COLO668 (cell line): ENCODE measurements around the gene CC2D2A.

ENCODE experiments used
- DNase-seq: peaks from one replicate; lab custom pipeline; 2025; ENCODE audit not compliant: unreplicated experiment; lab: John Stamatoyannopoulos, UW

The CC2D2A gene

GRCh38 chr4:15469402-15470127, at the start of gene CC2D2A:
Gene CC2D2A, plus strand, starts transcription at chr4:15469882. Its CDS starts 6,051 bp downstream, at chr4:15475933.
- no peak for DNase-seq

- no peak for DNase-seq
Measured at GRCh38 chr4:15420642-15421041, 49.0 kb upstream of the CC2D2A start.

DNA sequence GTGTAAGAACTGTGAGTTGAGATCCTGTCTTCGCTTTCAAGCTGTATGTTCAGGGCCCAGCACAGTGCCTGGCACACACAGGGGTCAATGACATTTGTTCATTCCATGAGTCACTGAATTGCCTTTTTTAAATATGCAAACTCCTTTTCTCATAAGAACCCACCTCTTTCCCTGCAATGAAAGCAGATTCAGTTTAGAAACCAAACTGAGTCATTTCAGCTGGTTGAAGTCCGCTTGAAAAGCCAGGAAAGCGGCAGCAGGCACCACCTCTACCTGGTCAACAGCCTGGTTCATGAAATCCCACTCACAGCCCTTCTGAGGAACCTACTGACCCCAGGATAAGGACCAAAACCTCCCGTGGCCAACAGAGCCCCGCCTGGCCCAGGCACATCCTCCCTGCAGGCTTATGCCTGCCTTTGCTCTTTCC, 46.4 kb upstream of the CC2D2A start:
- no peak for DNase-seq

DNA sequence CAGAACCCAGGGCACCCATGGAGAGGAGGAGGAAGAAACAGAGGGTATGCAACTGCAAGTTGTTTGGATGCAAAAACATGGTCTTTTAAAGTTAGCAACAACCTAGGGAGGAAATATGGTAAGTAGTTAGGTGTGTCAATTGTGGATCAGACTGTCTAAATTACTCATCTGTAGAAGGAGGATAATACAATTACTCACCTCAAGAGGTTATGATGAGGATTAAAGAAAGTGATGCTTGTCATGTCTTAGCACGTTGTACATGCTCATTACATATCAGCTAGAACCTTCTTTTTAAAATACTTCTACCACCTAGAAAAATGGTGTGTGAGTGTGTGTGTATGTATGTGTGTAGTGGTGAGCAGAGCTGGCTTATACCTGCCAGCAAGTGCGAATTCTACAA, 44.2 kb upstream of the CC2D2A start:
- DNase-seq: no peak

DNA sequence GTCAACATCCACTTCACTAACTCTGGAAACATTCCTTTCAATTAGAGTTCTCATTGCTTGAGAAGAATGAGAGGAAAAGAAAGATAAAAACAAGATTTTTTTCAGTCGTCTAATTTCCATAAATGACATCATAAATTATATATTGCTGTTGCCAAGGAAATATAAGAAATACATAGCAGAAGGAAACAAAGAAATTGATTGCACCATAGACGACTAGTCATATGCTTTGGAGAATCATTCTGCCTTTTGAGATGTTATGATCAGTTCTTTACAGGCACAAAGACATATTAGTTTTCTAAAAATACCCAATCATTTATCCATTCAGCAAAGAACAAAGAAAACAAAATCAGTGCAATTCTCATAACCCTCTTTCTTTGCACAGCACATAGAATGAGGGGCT, 42.5 kb upstream of the CC2D2A start:
- DNase-seq: no peak

DNA sequence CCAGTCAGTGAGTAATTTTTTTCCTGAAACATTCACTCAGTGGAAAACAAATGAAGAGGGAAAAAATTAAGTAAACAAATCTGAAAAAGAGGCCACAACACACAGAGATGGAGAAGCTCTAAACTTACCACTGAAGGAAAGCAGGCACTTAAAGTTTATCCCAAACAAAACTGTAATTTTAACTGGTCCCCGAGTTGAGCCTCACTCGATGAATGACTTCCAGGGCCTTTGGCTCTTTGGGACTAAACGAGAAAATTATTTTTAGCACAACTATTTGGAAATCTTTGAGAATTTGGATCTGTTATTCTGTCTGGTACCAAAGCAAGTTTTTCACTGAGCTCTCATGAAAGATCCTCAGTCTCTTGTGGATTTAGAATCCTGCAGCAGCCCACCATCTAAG, 42.0 kb upstream of the CC2D2A start, which contains the start of gene C1QTNF7:
Gene C1QTNF7 (plus strand): TSS at position 333 of the 400 bp plus-strand sequence. CDS start 7,711 bp downstream, outside the sequence.
- DNase-seq: no peak

- DNase-seq: no peak
Measured at GRCh38 chr4:15428611-15429010, 41.1 kb upstream of the CC2D2A start.

GRCh38 chr4:15434091-15434490, 35.6 kb upstream of the CC2D2A start:
- no peak for DNase-seq

DNA sequence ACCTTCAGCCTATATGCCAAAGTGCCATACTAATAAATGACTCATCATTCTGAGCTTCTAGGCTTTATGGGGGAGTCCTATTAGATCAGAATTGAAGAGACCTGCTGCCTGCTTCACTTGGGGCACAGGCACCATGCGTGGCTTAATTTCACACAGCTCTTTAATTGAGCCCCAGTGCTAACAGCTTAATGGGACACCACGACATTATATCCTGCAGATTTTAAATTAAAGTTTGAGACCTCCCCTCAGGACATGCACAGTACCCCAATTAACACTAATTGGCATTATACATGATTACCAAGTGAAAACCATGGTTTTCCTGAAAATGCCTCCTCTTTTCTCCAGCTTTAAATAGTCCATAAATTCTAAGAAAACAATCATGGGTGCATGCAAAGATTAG, 35.0 kb upstream of the CC2D2A start:
- DNase-seq: no peak

DNA sequence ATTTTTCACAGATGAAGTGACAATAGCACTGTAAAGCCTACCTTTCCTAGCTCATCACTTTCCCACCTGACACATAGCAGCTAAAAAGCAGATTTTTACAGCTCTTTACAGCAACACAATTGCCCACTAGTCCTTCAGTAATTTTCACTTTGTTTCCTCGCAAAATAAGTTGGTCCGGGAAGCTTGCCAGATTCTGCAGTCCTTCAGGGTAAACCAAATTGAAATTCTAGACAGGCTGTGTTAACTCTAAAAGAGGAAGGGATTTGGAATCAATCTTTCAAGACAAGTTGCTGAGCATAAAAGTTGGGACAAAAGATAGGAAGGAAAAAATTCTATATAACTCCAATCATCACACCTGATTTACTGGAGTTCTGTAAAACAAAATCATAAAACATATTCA, 33.2 kb upstream of the CC2D2A start:
- no peak for DNase-seq

DNA sequence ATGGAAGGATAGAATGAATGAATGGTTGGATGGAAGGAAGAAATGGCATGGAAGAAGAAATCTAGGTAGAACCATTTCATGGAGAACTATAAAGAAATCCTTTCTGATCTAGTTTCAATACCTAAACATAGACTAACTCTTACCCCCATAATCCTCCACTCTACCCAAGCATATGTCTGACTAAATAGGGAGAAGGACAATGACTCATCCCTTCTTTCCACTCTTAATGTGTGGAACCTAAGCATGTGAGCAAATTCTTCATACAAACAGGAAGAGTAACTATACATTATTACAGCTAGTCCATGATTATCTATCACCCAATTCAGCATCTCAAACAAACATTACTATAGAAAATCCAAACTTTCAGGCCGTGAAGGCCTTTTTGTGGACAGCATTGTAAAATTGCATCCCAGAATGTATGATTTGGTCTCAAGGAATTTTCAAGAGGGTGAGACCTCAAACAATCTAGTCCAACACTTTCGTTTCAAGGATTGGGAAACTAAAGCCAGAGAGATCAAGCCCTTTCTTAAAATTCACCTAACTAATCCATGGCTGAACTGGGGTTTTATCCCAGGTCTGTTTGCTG, 30.6 kb upstream of the CC2D2A start:
- DNase-seq: no peak

GRCh38 chr4:15443371-15444160, 26.1 kb upstream of the CC2D2A start:
- no peak for DNase-seq

DNA sequence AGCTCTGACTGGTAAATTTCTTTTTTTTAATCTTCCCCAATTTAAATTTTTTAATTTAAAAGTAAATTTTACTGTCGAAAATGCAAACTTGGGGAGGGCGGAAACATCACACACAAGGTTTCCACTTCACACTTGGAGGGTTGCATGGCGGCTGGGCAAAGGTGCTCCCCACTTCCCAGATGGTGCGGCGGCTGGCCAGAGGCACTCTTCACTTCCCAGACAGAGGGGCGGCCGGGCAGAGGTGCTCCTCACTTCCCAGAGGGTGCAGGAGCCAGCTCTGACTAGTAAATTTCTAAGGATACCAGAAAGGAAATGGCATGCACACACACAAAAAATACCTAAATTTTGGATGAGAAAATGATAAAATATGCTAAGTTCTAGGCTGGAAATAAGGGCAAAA, 25.4 kb upstream of the CC2D2A start:
- DNase-seq: no peak

DNA sequence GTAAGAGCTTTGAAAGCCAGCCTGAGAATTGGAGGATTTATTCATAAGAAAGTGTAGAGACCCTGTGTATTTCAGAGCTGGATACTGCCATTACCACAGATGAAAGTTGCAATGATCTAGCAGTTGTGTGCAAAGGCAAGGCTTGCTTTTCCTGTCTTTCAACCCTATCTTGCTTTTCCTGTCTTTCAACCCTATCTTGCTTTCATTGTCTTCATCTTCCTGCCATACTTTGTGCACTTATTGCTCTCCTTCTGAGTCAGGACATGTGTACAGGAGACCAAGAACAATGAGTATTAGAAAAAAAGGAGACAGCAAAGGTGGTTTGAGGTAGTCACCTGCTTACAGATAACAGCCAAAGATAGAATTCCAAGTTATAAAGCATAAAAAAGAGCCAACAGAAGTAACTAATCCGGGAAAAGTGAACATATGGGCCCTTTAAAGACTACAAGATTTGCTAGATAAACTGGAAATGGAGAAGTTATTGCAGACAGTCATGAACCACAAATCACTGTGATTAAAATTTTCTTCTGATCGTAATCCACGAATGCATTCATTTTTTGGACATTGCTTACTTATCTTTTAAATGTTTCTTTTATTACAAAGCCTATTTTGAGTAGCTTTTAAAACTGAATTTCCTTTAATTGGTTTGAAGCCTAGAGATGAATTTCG, 24.7 kb upstream of the CC2D2A start:
- no peak for DNase-seq

DNA sequence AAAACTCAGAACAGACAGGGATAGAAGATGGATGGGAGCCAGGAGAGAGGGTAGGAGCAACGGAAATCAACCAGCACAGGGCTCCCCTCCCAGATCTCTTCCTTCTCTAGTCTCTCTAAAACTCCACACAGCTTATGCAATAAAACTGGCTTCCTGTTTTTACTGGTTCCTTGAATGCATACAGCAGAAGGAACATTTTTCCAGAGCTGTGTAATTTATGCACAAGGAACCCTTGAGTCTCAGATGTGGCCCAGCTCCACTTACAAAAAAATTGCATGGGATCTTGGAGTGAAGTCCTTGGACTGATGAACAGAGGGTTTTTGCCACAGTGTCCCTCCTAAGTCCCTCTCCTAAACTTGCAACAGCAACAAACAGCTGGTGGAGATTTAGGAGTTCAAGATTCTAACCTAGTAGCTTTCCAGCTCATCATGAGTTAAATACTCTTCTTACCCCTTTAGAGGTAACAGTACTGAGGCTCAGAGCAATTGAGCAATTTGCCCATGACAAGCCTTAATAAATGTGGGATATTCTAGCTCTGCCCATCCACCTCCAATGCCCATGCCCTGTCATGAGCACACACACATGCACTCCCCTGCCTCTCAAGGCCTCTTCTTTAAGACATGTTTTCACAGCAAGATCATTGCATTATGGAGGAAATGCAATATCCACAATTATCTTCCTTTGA, 18.4 kb upstream of the CC2D2A start:
- no peak for DNase-seq

DNA sequence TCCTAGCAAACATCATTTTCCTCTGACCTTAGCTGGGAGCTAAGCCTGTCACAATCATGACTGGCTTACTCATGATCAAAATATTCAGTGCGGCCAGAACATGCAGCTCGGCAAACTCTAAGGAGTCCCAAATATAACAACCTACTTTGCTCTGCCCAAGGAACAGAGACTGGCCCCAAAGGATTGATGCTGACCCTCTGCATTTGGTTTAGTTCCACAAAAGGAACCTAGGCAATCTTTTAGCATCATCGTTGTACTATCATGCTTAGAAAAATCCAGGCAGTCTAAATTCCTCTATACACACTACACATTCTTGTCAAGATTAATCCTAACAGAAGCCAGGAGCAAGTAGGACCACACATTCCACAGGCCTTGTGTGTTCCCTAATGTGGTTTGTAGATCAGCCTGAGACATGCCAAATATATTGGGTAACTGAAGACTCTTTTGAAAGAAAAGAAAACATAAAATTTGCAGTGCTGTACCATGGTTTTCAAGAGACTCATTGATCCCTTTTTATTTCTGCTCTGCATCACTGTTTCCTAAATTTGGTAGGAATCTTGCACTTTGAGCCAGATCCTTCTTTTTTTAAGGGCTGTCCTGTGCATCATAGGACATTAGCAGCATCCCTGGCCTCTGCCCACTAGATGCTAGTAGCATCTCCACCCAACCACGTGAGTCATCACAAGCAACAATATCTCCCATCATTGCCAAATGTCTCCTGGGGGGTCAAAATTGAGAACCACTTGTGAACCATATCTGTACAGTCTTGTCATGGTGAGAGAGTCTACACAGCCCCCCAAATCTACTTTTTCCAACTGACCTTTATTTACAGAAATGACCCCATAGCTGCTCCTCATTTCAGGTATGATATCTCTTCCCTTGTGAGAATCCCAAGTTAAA, 17.6 kb upstream of the CC2D2A start:
- DNase-seq: no peak

GRCh38 chr4:15455290-15455689, 14.4 kb upstream of the CC2D2A start:
- no peak for DNase-seq

DNA sequence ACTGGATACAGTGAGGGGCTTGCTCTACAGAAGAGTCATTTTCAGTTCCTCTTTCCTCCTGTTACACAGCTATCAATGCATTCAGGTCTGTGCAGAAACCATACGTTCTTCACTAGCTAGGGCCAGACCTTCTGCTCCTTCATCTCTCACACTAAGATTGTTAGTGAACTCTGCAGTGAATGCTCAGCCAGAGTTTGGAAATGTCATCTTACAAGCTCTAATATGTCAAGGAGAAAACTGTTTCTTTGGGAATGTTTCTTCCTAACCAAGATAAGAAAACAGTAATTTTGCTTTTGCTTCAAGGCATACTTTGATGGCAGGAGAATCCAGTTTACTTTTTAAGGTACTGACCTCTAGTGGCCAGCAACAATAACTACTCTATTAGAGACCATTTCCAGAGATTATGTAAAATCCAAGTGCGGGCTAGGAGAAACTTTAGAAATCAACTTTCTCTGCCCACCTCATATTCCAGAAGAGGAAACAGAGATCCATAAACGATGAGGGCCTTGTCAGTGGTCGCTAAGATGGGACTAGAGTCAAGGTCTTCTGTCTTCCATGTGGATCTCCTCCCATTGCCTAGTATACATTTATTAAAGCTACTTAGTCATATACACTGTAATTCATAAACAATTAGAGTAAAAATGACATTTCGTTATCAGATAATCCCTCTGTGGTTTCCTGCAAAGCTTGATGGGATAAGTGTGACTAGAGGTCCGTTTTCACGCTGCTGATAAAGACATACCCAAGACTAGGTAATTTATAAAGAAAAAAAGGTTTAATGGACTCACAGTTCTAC, 12.1 kb upstream of the CC2D2A start:
- no peak for DNase-seq

GRCh38 chr4:15458616-15459015, 11.1 kb upstream of the CC2D2A start:
- DNase-seq: no peak
